NOMO-1 (cell line): ENCODE results near the gene TIPARP.
"Not testable (repeated sequence)": the region's sequence is repeated elsewhere in the genome, so short reads cannot be mapped to it uniquely, and the experiment has no call there.

Experiments used
- DNase-seq, 2 experiments: peaks; one replicate each; lab custom pipeline; 2025; ENCODE audit not compliant: unreplicated experiment in 2 of 2; lab: John Stamatoyannopoulos, UW

The TIPARP gene

DNA sequence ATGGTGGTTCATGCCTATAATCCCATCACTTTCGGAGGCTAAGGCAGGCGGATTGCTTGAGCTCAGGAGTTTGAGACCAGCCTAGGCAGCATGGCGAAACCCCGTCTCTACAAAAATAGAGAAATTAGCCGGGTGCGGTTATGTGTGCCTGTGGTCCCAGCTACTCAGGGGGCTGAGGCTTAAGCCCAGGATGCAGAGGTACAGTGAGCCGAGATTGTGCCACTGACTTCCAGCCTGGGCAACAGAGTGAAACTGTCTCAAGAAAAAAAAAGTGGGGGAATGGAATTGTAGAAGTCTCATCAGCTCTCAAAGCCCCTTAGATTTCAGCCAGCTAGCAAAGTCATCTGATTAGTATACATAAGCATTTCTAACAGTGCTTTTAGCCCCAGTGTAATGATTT, 33.2 kb downstream of the TIPARP start:
- DNase-seq: no peak

DNA sequence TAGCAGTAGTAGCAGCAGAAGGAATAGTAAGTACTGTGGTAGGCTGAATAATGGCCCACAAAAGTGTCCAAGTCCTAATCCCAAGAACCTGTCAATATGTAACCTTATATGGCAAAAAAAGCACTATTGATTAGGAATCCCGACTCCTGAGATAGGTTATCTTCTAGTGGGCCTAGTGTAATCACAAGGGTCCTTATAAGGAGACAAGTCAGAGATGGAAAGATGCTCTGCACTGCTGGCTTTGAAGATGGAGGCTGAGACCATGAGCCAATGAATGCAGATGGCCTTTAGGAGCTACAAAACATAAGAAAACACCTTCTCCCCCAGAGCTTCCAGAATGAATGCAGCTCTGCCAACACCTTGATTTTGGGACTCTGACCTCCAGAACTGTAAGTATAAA, 36.0 kb downstream of the TIPARP start:
- DNase-seq: no peak

DNA sequence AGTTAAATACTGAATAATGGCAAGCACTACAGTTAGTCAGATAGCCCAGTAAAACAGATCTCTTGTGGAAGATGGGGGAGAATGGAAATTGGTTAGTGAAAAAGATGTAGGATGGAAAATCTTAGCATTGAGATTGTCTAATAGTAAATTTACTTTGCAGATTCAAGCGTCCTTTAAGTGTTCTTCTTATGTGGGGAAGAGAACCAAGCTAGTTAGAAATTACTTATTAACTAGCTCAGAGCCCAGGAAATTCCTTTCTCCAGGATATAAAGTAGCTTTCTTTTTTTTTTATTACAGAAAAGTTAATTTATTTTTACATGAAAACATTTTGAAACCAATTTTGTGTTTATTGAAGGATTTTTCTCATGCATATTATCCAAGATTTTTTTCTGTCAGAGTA, 36.7 kb downstream of the TIPARP start:
- DNase-seq: no peak

DNA sequence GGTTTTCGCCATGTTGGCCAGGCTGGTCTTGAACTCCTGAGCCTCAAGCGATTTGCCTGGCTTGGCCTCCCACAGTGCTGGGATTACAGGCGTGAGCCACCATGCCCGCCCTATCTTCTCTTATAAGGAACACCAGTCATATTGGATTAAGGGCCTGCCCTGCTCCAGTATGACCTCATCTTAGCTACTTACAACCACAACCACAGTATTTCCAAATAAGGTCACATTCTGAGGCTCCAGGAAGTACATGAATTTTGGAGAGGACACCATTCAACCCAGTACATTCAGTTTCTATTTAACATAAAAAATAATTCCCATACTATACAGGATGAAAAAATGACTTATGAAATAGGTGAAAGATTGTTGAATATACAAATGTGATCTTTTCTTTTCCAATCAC, 37.6 kb downstream of the TIPARP start:
- DNase-seq: peak; percentile 25 to 30

DNA sequence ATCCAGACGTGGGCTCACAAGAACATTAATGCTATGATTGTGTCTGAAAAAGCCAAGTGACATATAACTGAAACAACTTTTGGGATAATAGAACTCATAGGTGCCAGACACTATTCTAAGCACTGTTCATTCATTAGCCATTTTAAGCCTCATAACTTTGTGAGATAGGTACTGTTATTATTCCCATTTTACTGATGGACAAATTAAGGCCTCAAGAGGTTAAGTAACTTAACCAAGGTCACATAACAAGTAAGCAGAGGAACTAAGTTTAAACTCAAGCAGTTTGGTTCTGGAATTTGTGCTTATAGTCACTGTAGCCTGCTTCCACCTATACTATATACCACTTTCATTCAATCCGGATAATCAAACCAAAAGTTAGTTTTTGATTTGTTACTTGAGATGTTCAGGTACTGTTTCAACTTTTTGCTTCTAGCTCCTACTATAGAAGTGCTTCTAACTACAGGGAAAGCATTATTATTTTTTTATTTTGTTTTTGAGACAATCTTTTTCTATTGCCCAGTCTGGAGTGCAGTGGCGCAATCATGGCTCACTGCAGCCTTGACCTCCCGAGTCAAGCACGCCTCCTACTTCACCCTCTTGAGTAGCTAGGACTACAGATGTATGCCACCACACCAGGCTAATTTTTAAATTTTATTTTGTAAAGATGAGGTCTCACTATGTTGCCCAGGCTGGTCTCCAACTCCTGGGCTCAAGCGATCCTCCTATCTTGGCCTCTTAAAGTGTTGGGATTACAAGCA, 41.9 kb downstream of the TIPARP start:
- no peak for DNase-seq

DNA sequence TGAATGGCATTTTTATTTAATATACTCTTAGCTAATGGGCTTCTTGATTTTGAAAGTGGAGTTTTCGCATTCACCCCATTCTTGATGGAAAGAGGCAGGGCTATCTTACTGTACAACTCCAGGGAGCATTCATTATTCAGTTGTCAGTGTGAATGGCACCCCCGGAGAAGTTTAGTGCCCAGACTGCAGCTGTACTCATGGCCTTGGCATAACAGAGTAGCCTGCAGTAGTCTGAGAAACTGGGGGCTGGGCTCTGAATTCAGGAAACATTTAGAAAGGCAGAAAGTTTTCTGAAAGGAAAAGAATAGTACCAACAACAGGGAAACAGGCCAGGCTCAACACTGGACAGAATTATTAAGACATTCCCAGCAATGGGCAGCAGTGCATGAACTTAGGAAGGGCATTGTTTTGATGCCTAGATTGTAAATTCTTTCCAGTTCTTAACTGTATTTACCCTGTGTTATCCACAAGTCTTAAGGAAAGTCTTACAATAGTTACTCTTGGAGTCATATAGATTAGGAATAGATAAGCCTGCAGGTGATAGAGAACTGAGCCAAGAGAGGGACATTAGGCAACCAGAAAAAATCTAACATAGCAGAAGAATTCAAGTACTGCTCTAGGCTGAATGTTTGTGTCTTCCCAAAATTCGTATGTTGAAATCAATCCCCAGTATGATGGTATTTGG, 44.4 kb downstream of the TIPARP start:
- no peak for DNase-seq

DNA sequence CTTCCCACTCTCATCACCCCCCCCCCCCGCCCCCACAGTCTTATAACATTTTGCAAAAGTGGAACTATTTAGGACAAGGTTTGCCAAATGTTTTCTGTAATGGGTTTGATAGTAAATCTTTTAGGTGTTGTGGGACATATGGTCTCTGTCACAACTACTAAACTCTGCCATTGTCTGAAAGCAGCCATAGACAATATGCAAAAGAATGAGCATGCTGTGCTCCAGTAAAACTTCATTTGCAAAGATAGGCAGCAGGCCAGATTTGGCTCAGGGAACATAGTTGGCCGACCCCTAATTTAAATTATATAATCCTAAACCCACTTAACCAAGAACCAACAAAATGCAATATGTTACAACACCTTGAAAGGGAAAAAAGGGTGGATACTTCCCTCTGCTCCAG, 46.4 kb downstream of the TIPARP start:
- DNase-seq: peak; percentile 4 to 20

DNA sequence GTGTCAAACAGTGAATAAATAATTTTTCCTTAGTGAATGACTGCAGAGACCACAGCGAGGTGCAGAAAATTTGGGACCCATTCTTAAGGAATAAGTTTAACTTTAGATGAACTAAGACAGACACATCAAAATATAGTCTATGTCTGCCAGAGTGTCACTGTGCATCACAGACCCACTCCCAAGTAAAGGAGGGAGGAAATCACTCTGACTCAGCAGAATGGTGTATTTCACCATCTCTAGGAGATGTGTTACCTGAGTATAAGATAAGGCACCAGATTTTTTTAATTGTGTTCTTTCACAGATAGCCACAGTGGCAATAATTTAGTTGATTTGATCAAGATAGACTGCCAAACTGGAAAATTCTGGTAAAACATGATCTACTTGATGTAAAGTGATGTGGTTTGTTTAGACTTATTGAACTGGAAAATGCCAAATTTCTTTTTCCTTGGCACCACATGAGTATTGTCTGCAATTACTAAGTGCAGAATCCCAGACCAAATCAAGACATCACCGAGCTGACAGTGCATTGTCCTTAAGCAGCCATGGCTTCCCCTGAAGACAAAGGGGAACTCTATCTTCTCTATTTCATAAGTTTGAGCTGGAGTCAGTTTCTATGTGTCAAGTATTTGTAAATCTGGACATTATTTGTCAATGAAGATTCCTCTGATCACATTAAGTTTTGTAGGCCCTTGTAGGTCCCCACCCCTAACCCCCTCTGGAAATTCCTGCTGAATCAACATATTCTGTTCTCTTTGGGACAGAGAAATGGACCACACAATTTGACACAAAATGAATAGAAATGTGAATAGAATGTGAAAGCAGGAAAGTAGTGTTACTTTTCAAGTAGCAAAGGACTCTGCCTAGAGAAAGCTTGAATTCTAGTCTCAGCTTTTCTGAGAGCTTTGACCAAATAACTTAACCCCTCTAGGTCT, 47.6 kb downstream of the TIPARP start:
- DNase-seq: peak in 1 of 2 experiments; percentile 60

DNA sequence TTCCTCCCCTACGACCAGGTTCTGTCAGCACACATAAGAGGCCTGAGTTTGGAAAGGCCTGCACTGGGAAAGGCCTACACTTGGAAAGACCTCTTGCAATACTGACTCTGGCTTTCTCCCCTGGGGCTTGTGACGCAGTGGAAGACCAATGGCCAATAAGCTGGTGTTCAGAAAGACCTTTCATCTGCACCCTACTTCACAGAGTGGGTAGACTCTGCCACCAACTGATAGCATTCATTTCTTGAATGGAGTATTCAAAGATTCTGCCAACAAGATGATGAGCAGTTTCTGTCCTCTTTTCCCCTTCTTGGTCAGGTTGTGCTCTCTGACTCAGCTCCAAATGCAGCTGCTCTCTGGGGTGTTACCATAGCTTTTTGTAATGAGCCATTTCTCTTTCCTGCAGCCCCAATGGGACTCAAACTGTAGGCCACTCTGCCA, 48.8 kb downstream of the TIPARP start:
- no peak for DNase-seq

DNA sequence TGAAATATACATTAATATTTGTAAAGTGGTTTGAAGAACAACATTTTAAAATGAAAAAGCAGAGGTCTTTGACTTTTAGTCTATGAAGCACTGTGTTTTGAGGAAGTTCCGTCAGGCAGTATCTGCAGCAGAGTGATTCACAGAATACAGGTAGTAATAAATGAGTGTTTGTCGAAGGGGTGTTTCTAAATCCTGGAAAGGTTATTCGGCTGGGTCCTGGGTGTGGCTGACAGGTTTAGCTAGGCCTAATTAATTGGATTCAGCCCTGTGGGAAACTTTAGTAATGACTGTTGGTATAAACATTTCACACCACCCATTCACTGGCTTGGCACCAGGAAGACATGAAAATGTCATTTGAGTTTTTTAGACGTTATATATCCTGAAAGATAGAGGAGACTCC, 51.3 kb downstream of the TIPARP start:
- peak; percentile 30 to 65 for DNase-seq

DNA sequence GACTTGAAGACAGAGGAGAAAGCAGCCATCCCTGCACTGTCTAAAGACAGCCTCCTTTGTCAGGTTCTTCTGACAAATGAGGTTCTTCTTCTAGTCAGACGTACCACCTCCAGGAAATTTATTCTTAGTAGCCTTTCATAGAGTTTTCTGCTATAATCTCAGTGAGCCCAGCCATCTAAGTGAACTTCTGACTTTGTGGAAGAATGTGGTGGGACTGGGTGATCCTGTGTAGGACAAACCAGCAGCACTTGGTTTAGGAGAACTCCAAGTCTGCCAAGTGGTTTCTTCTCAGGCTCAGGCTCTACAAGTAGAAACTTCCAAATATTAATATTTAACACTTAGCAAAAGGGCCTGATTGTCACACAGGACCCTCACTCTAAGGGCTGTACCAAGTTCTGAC, 52.1 kb downstream of the TIPARP start:
- no peak for DNase-seq

DNA sequence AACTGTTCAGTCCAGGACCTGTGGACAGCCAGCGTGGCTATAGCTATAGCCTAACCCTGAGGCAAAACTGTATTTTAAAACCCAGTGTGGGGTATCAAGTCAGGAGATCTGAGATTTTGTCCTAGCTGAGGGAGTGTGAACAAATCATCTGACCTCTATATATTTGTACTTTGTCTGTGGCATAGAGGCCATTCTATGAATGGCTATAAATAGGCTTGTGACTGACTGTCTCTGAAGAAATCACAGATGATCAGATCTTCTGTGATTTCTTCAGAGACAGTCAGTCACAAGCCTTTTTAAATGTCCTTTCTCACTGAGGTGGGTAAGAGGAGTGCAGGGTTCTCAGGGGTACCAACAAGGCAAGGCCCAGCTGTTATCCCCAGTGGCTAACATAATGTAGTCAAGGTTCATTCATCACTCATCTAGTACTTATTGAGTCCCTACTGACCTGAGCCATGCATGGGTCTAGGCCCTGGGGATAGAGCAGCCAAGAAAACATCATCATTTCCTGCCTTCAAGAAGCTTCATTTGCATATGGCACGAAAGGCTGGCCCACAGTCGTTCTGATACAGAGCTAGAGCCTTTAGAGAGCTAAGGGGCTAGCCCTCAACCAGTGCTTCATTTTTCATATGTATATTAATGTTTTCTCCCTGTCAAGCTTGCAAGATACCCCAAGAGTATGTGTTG, 53.3 kb downstream of the TIPARP start:
- no peak for DNase-seq

DNA sequence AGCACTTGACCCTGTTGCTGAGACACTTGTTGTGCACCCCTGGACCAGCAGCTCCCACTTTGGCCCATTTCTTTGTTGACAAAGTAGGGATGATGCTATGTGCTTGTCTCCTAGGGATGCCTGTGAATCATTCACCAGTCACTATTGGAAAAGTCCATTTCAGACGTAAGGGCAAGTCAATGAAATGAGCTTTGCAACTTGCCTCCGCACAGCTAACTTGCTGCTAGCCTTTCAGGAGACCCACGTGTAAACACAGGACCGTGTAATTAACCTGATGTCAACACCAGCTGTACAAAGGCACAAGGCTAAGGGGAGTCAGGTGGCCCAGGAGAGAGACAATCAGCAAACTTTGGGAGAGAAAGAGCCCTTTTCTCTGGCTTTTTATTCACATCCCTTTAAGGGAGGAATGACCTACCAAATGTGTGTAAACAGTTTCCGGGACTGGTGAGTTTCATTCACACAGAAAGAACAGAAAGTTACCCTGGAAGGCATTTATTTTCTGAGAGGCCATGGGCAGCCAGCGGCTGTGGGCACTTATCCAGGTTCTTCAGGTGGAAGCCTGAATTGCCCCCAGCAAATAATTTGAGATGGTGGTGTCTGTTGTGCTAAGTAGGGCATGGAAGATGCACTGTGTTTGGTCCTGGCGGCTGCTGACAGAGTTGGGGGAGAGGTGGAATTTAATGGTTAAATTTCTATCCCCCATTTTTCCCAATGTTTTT, 54.0 kb downstream of the TIPARP start:
- DNase-seq: no peak

DNA sequence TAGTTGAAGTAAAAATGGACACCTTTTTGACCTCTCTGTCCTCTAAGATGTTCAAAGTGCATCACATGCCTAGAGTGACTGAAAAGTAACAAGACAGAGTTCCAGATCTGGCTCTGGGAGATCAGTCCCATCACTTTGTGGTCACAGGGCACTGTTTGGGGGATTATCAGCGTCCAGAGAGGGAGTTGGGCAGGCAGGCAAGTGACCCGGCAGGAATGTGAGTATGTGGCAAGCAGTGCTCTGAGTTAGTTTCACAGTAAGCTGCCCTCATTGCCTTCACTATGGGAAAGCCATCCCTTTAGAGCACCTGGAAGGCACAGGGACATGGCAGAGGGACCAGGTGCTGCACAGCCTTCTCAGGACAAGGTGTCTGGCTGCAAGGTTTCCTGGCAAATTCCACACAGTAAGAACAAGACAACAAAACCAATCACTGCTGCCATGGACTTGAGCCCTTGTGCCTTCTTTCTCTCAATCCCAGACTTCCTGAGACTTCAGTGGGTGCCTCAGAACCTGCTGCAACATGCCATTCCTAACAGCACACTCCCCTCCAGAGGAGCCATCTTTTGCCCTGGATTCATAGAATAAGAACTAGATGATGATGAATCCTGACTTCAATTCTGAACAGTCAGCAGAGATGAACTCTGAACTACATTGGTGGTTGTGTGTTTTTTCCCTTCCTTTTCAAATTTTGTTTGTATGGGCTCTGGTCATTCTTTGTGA, 55.2 kb downstream of the TIPARP start:
- DNase-seq: no peak

DNA sequence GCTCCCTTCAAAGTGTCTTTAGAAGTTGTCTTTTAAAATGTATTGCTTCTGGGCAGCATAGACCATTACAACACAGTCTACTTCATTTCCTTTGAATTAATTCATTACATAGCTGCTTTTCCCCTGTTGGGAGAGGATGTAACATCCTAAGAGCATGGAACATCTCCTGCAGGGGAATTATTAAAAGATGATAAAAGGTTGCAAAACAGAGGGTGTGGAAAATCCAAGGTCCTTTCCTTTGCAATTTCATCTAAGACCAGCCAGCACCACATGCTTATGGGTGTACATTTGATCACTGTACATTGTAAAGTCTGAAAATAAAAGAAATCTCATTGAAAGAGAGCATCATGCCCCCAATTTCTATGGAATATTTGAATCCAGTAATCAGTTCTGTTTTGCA, 57.4 kb downstream of the TIPARP start:
- no peak for DNase-seq

DNA sequence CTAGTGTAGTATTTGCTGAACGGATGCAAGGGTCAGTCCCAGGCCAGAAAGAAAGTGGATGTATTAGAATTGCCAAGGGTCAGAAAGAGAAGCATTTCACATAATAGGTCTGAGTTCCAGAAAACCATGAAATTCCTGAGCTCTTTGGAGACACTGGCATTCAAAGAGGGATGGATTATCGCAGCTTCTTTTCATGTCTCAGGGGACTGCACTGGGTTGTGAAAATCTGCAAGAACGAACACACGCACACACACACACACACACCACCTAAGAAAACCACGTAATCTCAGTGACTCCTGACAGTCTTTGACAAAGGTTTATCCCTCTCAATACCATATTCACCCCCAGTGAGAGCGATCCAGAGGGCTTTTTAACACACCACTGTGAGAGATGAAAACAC, 57.9 kb downstream of the TIPARP start:
- no peak for DNase-seq

DNA sequence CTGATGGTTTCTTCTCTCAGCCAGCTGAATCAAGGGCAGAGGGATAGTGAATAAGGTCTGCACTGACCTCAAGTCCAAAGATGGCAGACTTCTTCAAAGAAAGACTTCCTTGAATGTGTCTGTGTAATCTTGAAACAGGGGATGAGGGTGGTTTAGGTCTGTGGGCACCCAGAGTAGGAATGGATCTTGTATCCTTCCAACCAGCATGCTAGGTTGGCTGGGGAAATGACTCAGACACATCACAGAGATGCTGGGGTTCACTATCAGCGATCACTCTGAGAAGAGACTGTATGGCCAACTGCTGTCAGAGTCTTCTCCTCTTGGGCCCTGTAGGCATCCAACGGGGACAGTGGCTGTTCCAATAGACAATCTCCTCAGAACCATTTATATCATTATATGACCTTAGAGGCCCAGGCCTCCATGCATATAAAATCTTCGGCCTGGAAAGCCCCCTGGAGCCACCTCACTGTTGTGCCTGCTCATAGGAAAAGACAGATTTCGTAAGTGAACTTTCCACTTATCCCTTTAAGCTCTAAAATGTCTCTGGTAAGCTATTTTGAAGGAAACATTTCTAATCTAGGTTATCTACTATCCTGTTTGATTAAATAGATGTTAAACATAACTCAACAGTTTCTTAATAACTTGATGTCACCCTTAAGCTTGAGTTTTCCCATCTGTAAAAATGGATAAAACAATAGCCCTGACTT, 58.5 kb downstream of the TIPARP start:
- no peak for DNase-seq

DNA sequence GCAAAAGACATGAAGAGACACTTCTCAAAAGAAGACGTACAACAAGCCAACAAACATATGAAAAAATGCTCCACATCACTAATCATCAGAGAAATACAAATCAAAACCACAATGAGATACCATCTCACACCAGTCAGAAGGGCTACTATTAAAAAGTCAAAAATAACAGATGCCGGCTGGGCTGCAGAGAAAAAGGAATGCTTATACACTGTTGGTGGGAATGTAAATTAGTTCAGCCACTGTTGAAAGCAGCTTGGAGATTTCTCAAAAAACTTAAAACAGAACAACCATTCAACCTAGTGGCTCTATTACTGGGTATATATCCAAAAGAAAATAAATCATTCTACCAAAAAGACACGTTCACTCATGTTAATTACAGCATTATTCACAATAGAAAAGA, 60.3 kb downstream of the TIPARP start:
- not testable (repeated sequence) for DNase-seq

DNA sequence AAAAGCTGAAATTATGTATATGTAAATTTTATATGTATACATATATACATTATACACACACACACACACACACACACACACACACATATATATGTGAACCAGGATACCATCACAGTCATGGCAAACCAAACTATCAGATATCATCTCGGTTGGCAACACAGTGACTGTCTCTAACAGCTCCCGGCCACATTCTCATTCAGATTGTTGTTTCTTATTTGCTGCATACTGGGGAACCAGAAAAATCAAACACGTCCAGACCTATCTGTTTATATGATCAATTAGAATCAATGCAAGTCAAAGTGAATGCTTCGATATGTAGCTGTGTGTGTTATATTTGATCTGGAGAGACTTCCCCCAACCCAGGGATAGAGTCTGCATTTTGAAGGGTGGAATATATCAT, 61.1 kb downstream of the TIPARP start:
- no peak for DNase-seq
